Astrocyte (in vitro differentiated cells and primary cell): ENCODE measurements around the gene KHDC3L. TPM values are rescaled to one million over a fixed set of nuclear protein-coding genes. Genes with fewer than 3 reads are reported as not detected.

Source experiments
- DNase-seq: peaks from one replicate; pipeline ENCODE4 v3.0.0-alpha.2; 2010; ENCODE audit warnings: low read depth
- FAIRE-seq: peaks from 2 replicates; lab custom pipeline; 2011; peaks lifted over from hg19 to GRCh38; lab: Jason Lieb, UNC
- H2AFZ ChIP-seq: 2 replicates; pipeline ENCODE4 v1.6.0; 2012; ENCODE audit warnings: low read depth, low read length, inconsistent platforms
- H3K27ac ChIP-seq: 2 replicates; pipeline ENCODE4 v1.5.1; 2011; ENCODE audit warnings: low read depth, low read length, inconsistent platforms
- H3K27me3 ChIP-seq: 2 replicates; pipeline ENCODE4 v1.6.0; 2011; ENCODE audit warnings: low read length, inconsistent platforms; ENCODE audit not compliant: insufficient read depth
- H3K36me3 ChIP-seq: 2 replicates; pipeline ENCODE4 v1.5.1; 2011; ENCODE audit warnings: low read length, inconsistent platforms; ENCODE audit not compliant: insufficient read depth
- H3K4me1 ChIP-seq: 2 replicates; pipeline ENCODE4 v1.5.1; 2011; ENCODE audit warnings: low read length, inconsistent platforms; ENCODE audit not compliant: insufficient read depth
- H3K4me2 ChIP-seq: 2 replicates; pipeline ENCODE4 v1.6.0; 2012; ENCODE audit warnings: low read length, inconsistent platforms
- H3K4me3 ChIP-seq: 2 replicates; pipeline ENCODE4 v1.5.1; 2011; ENCODE audit warnings: low read depth, mild to moderate bottlenecking, low read length, inconsistent platforms; ENCODE audit not compliant: insufficient read depth
- H3K79me2 ChIP-seq: 2 replicates; pipeline ENCODE4 v1.6.0; 2012; ENCODE audit warnings: mild to moderate bottlenecking, low read length, inconsistent platforms; ENCODE audit not compliant: insufficient read depth
- H3K9ac ChIP-seq: 2 replicates; pipeline ENCODE4 v1.6.0; 2012; ENCODE audit warnings: mild to moderate bottlenecking, low read length, inconsistent platforms
- H3K9me3 ChIP-seq: 2 replicates; pipeline ENCODE4 v1.5.1; 2012; ENCODE audit warnings: low read depth, mild to moderate bottlenecking, low read length, inconsistent platforms; ENCODE audit not compliant: insufficient read depth
- H4K20me1 ChIP-seq: 2 replicates; pipeline ENCODE4 v1.6.0; 2012; ENCODE audit warnings: low read length, inconsistent platforms; ENCODE audit not compliant: insufficient read depth
- H3K27ac Mint-ChIP-seq: one replicate; pipeline ENCODE4 v1.8.0; 2021; ENCODE audit warnings: mild to moderate bottlenecking, mixed read lengths; ENCODE audit not compliant: unreplicated experiment
- H3K27me3 Mint-ChIP-seq: one replicate; pipeline ENCODE4 v1.8.0; 2021; ENCODE audit warnings: low read depth, mixed read lengths; ENCODE audit not compliant: unreplicated experiment
- H3K36me3 Mint-ChIP-seq: one replicate; pipeline ENCODE4 v1.8.0; 2021; ENCODE audit warnings: low read depth, mixed read lengths; ENCODE audit not compliant: unreplicated experiment
- H3K4me1 Mint-ChIP-seq: one replicate; pipeline ENCODE4 v1.8.0; 2021; ENCODE audit warnings: low read depth, mixed read lengths; ENCODE audit not compliant: unreplicated experiment
- H3K4me3 Mint-ChIP-seq: one replicate; pipeline ENCODE4 v1.8.0; 2021; ENCODE audit warnings: mild to moderate bottlenecking, moderate library complexity, mixed read lengths; ENCODE audit not compliant: unreplicated experiment
- H3K9me3 Mint-ChIP-seq: one replicate; pipeline ENCODE4 v1.8.0; 2021; ENCODE audit warnings: mild to moderate bottlenecking, mixed read lengths; ENCODE audit not compliant: unreplicated experiment
- EZH2 ChIP-seq: IDR thresholded peaks from 2 replicates; pipeline ENCODE4 v1.6.1; 2012; ENCODE audit warnings: mild to moderate bottlenecking, low read length, inconsistent platforms; ENCODE audit not compliant: insufficient read depth
- total RNA-seq: library from RNA; stranded (reverse); gene quantifications from 2 replicates; pipeline ENCODE4 v1.2.1, GENCODE V29; 2021
- TF ChIP-seq, protein P1 (sequence below): IDR thresholded peaks from 2 replicates; pipeline ENCODE4 v1.5.1; 2011; ENCODE audit warnings: low read depth, mild to moderate bottlenecking, inconsistent platforms, low read length, moderate library complexity; ENCODE audit not compliant: insufficient read depth

The KHDC3L gene
- total RNA-seq, 1 donor from 2014 or later, result not detected

DNA sequence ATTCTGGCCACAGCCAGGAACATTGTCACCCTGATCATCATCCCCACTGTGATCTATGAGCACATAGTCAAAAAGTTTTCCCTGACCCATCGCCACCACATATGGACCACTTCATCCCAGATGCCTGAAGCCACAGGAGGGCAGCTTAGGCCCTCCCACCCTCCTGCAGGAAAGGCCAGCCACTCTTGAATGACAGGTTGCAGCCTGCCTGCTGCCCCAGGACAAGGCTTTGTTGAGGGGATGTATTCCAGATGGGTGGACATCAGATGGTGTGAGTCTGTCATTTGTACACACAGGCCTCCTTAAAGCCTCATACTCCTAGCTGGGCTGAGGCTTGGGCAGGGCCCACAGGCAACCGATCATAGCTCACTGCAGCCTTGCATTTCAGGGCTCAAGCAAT, 39.1 kb upstream of the KHDC3L start:
- peaks cover 6% of the 10 kb centered on the region for H3K9me3 Mint-ChIP-seq
- Histone ChIP-seq H2AFZ (no peak overlapping the region), H3K9me3 (no peaks in the 10 kb centered on the region), H3K36me3 (no peaks in the 10 kb centered on the region), H3K9ac (no peak overlapping the region), H3K27me3 (no peaks in the 10 kb centered on the region), H3K27ac (no peak overlapping the region), H3K4me2 (no peak overlapping the region), H3K79me2 (no peaks in the 10 kb centered on the region), H3K4me1 (no peaks in the 10 kb centered on the region), H3K4me3 (no peak overlapping the region), H4K20me1 (no peaks in the 10 kb centered on the region)
- H3K4me1 Mint-ChIP-seq, result no peaks in the 10 kb centered on the region
- no peak overlapping the region for H3K4me3 Mint-ChIP-seq
- no peaks in the 10 kb centered on the region for H3K36me3 Mint-ChIP-seq
- no peak for DNase-seq
- no peak for FAIRE-seq
- no peak overlapping the region for H3K27ac Mint-ChIP-seq
- TF ChIP-seq, protein P1, sequence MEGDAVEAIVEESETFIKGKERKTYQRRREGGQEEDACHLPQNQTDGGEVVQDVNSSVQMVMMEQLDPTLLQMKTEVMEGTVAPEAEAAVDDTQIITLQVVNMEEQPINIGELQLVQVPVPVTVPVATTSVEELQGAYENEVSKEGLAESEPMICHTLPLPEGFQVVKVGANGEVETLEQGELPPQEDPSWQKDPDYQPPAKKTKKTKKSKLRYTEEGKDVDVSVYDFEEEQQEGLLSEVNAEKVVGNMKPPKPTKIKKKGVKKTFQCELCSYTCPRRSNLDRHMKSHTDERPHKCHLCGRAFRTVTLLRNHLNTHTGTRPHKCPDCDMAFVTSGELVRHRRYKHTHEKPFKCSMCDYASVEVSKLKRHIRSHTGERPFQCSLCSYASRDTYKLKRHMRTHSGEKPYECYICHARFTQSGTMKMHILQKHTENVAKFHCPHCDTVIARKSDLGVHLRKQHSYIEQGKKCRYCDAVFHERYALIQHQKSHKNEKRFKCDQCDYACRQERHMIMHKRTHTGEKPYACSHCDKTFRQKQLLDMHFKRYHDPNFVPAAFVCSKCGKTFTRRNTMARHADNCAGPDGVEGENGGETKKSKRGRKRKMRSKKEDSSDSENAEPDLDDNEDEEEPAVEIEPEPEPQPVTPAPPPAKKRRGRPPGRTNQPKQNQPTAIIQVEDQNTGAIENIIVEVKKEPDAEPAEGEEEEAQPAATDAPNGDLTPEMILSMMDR, result no peak
- TF ChIP-seq EZH2, result no peak
- H3K27me3 Mint-ChIP-seq, result no peaks in the 10 kb centered on the region

GRCh38 chr6:73325656-73326055, 36.8 kb upstream of the KHDC3L start:
- Mint-ChIP-seq H3K27ac (no peak overlapping the region), H3K4me1 (no peaks in the 10 kb centered on the region), H3K36me3 (no peaks in the 10 kb centered on the region), H3K9me3 (peaks cover 4% of the 10 kb centered on the region), H3K4me3 (no peak overlapping the region), H3K27me3 (no peaks in the 10 kb centered on the region)
- H3K9me3 ChIP-seq, result no peaks in the 10 kb centered on the region
- H3K79me2 ChIP-seq, result no peaks in the 10 kb centered on the region
- H3K36me3 ChIP-seq, result no peaks in the 10 kb centered on the region
- H2AFZ ChIP-seq, result no peak overlapping the region
- no peak overlapping the region for H3K4me2 ChIP-seq
- H3K4me3 ChIP-seq, result no peak overlapping the region
- no peak overlapping the region for H3K27ac ChIP-seq
- H3K27me3 ChIP-seq, result no peaks in the 10 kb centered on the region
- FAIRE-seq (no peak), DNase-seq (no peak)
- H3K4me1 ChIP-seq, result no peaks in the 10 kb centered on the region
- no peak for TF ChIP-seq EZH2
- TF ChIP-seq, protein P1, result no peak
- no peaks in the 10 kb centered on the region for H4K20me1 ChIP-seq
- no peak overlapping the region for H3K9ac ChIP-seq

DNA sequence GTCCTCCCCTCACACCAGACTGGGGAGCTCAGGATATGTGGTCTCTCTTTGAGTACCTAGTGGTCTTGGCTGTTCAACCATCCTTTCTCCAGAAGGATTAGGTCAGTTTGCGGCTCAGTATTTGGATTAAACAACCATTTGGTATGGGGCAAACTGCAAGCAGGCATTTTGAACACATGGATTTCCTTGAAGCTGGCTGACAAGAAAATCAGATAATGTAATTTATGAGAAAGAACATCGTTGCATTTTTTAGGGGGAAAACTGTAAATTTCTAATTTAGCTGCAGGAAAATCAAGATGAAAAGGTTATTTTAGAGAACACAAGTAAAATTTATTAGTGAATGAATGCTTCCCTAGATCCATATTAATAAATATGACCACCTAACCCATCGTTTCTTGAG, 33.7 kb upstream of the KHDC3L start:
- H3K36me3 Mint-ChIP-seq, result no peaks in the 10 kb centered on the region
- no peak overlapping the region for H3K27ac Mint-ChIP-seq
- no peaks in the 10 kb centered on the region for H4K20me1 ChIP-seq
- H3K4me1 ChIP-seq, result no peaks in the 10 kb centered on the region
- no peak for DNase-seq
- H3K79me2 ChIP-seq, result no peaks in the 10 kb centered on the region
- H3K9ac ChIP-seq, result no peak overlapping the region
- H3K4me2 ChIP-seq, result no peak overlapping the region
- H3K36me3 ChIP-seq, result no peaks in the 10 kb centered on the region
- H3K27ac ChIP-seq, result no peak overlapping the region
- peaks cover 5% of the 10 kb centered on the region for H3K27me3 Mint-ChIP-seq
- H3K9me3 ChIP-seq, result no peaks in the 10 kb centered on the region
- H3K4me1 Mint-ChIP-seq, result no peaks in the 10 kb centered on the region
- TF ChIP-seq, protein P1, result no peak
- no peak for TF ChIP-seq EZH2
- H3K27me3 ChIP-seq, result peaks cover 7% of the 10 kb centered on the region
- H3K4me3 ChIP-seq, result no peak overlapping the region
- no peak overlapping the region for H2AFZ ChIP-seq
- H3K9me3 Mint-ChIP-seq, result no peaks in the 10 kb centered on the region
- no peak for FAIRE-seq
- no peak overlapping the region for H3K4me3 Mint-ChIP-seq
